GM19397 (cell line): ENCODE data around the gene IGFALS.

Experiments
- ATAC-seq: cut with Tn5 transposase; IDR thresholded peaks from one replicate; pipeline ENCODE4 v1.9.1; 2021; ENCODE audit warnings: mild to moderate bottlenecking, moderate library complexity; ENCODE audit not compliant: unreplicated experiment

Gene IGFALS

GRCh38 chr16:1777375-1778199, 15.9 kb downstream of the IGFALS start:
- ATAC-seq: no peak

- no peak for ATAC-seq
Observed at GRCh38 chr16:1776991-1777374, 16.5 kb downstream of the IGFALS start.

- no peak for ATAC-seq
Observed at GRCh38 chr16:1776672-1776955, 16.9 kb downstream of the IGFALS start.

GRCh38 chr16:1775846-1776671, 17.4 kb downstream of the IGFALS start:
- no peak for ATAC-seq

- ATAC-seq: no peak
Observed at GRCh38 chr16:1775006-1775845, 18.3 kb downstream of the IGFALS start.

GRCh38 chr16:1774448-1774780, 19.1 kb downstream of the IGFALS start:
- ATAC-seq: no peak

- ATAC-seq: no peak
Observed at GRCh38 chr16:1773703-1774447, 19.6 kb downstream of the IGFALS start.

GRCh38 chr16:1772908-1773702, 20.4 kb downstream of the IGFALS start, which contains the start of gene MRPS34:
MRPS34 (minus strand) TSS chr16:1773134; CDS start chr16:1773119, 15 bp downstream.
- ATAC-seq: peak; percentile 47

- ATAC-seq: peak; percentile 3
Observed at GRCh38 chr16:1772362-1772907, 21.1 kb downstream of the IGFALS start, which contains the start of gene EME2. EME2 (plus strand) TSS chr16:1772810; CDS start chr16:1773228, 418 bp downstream.

GRCh38 chr16:1771864-1772361, 21.6 kb downstream of the IGFALS start:
- no peak for ATAC-seq

GRCh38 chr16:1771188-1771863, 22.2 kb downstream of the IGFALS start, which contains the start of gene NME3:
NME3 (minus strand) TSS chr16:1771543; CDS start chr16:1771534, 9 bp downstream.
- peak; percentile 26 for ATAC-seq

- ATAC-seq: no peak
Observed at GRCh38 chr16:1770328-1771187, 22.9 kb downstream of the IGFALS start.

- ATAC-seq: no peak
Observed at GRCh38 chr16:1769402-1770300, 23.9 kb downstream of the IGFALS start.

- ATAC-seq: no peak
Observed at GRCh38 chr16:1768767-1769401, 24.6 kb downstream of the IGFALS start.

GRCh38 chr16:1768061-1768766, 25.3 kb downstream of the IGFALS start:
- no peak for ATAC-seq
